ENCODE measurements around the gene CPA4. TPM values are rescaled to one million over a fixed set of nuclear protein-coding genes. Genes with fewer than 3 reads are reported as not detected.

Gene CPA4
- total and polyA plus RNA-seq, 4 donors = 0.03 to 0.05 TPM; not detected in 2

GRCh38 chr7:130329681-130330080, 36.7 kb downstream of the CPA4 start:
- no peaks in the 10 kb centered on the region for H3K36me3 ChIP-seq (ENCODE audit: control insufficient read depth in 4 of 4, insufficient read depth in 3 of 4, low read depth in 1 of 4, low read length in 3 of 4)
- H3K9ac ChIP-seq (ENCODE audit: low read depth in 1 of 2, low read length in 2 of 2) = no peak overlapping the region
- TF ChIP-seq SP1 (IDR thresholded peaks at IDR 0.05) (no peak), TAF1 (conservative IDR thresholded peaks at IDR 0.05) (no peak), GABPA (IDR thresholded peaks at IDR 0.05 in 1 of 2, conservative IDR thresholded peaks at IDR 0.05 in 1 of 2) (no peak), NR2F2 (IDR thresholded peaks at IDR 0.05) (no peak), CTCF (IDR thresholded peaks at IDR 0.05; ENCODE audit: low read depth, low read length, missing input control) (no peak), FOXA1 (IDR thresholded peaks at IDR 0.05) (no peak), YY1 (IDR thresholded peaks at IDR 0.05) (no peak), FOXA2 (IDR thresholded peaks at IDR 0.05) (no peak), RAD21 (IDR thresholded peaks at IDR 0.05) (no peak), JUND (IDR thresholded peaks at IDR 0.05) (no peak)
- no peaks in the 10 kb centered on the region for H3K4me1 ChIP-seq (ENCODE audit: control insufficient read depth in 4 of 4, insufficient read depth in 4 of 4, low read length in 3 of 4)
- H3K9me3 ChIP-seq (ENCODE audit: control insufficient read depth in 4 of 4, low read length in 3 of 4) = no peaks in the 10 kb centered on the region
- WGBS = 81% methylated on average over 3 of the region's 3 CpGs
- no peaks in the 10 kb centered on the region for H3K27me3 ChIP-seq (ENCODE audit: control insufficient read depth in 4 of 4, insufficient read depth in 4 of 4, low read length in 3 of 4)
- no peak overlapping the region for H3K27ac ChIP-seq (ENCODE audit: low read depth in 1 of 2, low read length in 2 of 2)
- no peak for DNase-seq (ENCODE audit: low spot score)
- H3K4me3 ChIP-seq (ENCODE audit: low read depth in 1 of 3, low read length in 3 of 3) = no peak overlapping the region

- H3K36me3 ChIP-seq (ENCODE audit: control insufficient read depth in 4 of 4, insufficient read depth in 3 of 4, low read depth in 1 of 4, low read length in 3 of 4) = no peaks in the 10 kb centered on the region
- H3K27ac ChIP-seq (ENCODE audit: low read depth in 1 of 2, low read length in 2 of 2) = no peak overlapping the region
- 84% methylated on average over 4 of the region's 4 CpGs for WGBS
- no peaks in the 10 kb centered on the region for H3K27me3 ChIP-seq (ENCODE audit: control insufficient read depth in 4 of 4, insufficient read depth in 4 of 4, low read length in 3 of 4)
- TF ChIP-seq, protein P1, sequence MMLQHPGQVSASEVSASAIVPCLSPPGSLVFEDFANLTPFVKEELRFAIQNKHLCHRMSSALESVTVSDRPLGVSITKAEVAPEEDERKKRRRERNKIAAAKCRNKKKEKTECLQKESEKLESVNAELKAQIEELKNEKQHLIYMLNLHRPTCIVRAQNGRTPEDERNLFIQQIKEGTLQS (IDR thresholded peaks at IDR 0.05) = no peak
- TF ChIP-seq REST (IDR thresholded peaks at IDR 0.05) = no peak
- TF ChIP-seq RXRA (IDR thresholded peaks at IDR 0.05) = no peak
- TF ChIP-seq TAF1 (conservative IDR thresholded peaks at IDR 0.05) = no peak
- DNase-seq (ENCODE audit: low spot score) = no peak
- no peaks in the 10 kb centered on the region for H3K9me3 ChIP-seq (ENCODE audit: control insufficient read depth in 4 of 4, low read length in 3 of 4)
- H3K4me3 ChIP-seq (ENCODE audit: low read depth in 1 of 3, low read length in 3 of 3) = no peak overlapping the region
- no peaks in the 10 kb centered on the region for H3K4me1 ChIP-seq (ENCODE audit: control insufficient read depth in 4 of 4, insufficient read depth in 4 of 4, low read length in 3 of 4)
- H3K9ac ChIP-seq (ENCODE audit: low read depth in 1 of 2, low read length in 2 of 2) = no peak overlapping the region
Observed at GRCh38 chr7:130332259-130333053, 39.5 kb downstream of the CPA4 start.

Measured in liver (tissue), 9 donors.